Measurements from ENCODE around the gene GLT8D1.

GLT8D1 gene

DNA sequence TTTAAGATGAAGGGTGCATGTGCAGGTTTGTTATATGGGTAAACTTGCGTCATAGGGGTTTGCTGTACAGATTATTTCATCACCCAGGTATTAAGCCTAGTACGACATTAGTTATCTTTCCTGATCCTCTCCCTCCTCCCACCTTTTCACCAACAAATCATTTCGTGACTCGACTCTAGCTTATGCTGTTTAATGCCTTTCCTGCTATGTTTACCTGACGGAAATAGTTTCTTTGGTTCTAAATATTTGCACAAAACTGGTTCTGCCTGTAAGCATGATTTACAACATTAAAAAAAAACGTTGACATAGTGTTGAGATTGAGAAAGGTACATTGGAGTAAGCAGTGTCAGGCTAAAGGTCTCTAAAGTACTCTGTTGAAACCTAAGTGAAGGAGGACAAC is 17.3 kb downstream of the GLT8D1 start:
- H3K36me3 ChIP-seq (ENCODE audit: control insufficient read depth, insufficient read depth, low read length) = peaks cover 32% of the 10 kb centered on the region
- TF ChIP-seq, protein P1, sequence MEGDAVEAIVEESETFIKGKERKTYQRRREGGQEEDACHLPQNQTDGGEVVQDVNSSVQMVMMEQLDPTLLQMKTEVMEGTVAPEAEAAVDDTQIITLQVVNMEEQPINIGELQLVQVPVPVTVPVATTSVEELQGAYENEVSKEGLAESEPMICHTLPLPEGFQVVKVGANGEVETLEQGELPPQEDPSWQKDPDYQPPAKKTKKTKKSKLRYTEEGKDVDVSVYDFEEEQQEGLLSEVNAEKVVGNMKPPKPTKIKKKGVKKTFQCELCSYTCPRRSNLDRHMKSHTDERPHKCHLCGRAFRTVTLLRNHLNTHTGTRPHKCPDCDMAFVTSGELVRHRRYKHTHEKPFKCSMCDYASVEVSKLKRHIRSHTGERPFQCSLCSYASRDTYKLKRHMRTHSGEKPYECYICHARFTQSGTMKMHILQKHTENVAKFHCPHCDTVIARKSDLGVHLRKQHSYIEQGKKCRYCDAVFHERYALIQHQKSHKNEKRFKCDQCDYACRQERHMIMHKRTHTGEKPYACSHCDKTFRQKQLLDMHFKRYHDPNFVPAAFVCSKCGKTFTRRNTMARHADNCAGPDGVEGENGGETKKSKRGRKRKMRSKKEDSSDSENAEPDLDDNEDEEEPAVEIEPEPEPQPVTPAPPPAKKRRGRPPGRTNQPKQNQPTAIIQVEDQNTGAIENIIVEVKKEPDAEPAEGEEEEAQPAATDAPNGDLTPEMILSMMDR (IDR thresholded peaks at IDR 0.05; ENCODE audit: insufficient read depth, low read length, poor library complexity, severe bottlenecking) = no peak
- DNase-seq (ENCODE audit: extremely low read depth, insufficient read length) = no peak
- H3K4me3 ChIP-seq (replicated peaks; ENCODE audit: low read depth, low read length) = no peak overlapping the region
- no peaks in the 10 kb centered on the region for H3K27me3 ChIP-seq (replicated peaks; ENCODE audit: control insufficient read depth, insufficient read depth, low read length)

DNA sequence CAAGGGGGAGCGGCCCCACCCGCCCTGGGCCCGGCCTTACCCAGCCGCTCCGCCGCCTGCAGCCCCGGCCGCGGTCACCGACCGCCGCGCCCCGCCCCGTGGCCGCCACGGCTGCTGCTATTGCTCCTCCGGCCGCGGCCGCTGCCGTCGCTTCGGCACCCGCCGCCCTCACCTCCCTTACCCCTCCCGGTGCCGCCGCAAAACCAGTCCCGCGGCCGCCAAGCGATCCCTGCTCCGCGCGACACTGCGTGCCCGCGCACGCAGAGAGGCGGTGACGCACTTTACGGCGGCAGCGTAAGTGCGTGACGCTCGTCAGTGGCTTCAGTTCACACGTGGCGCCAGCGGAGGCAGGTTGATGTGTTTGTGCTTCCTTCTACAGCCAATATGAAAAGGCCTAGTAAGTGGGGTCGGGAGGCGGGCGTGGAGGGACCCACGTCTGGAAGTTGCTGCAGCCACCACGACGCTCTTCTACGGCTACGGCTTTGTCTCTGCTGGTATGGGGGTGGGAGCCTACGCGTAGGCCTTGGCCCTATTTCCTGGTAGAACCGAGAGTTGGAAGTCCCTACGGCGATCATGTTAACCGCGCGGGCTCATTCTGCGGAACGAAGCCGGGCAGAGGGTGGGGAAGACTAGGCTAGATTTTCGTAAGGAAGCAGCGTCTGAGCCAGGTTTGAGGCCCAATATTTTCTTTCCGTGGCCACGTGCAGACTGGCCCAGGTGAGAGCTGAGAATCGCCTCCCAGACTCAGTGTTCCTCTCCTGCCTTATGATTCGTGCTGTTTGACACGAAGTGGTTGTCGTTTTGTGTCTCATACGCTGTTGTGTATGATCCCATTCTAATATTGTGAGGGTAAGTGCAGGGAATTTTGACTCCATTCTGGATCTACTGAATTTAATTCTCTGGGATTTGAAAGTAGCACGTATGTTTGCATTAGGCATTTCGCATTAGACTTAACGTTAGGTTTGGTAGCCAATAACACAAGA is 19.6 kb downstream of the GLT8D1 start, which contains the start of the genes GNL3 and PBRM1:
GNL3 (plus strand) TSS at position 324 of the 983 bp plus-strand sequence; CDS start at position 385, 61 bp downstream.
PBRM1 (minus strand) TSS at position 205 of the 983 bp plus-strand sequence.
- no peaks in the 10 kb centered on the region for H3K27me3 ChIP-seq (replicated peaks; ENCODE audit: control insufficient read depth, insufficient read depth, low read length)
- H3K36me3 ChIP-seq (ENCODE audit: control insufficient read depth, insufficient read depth, low read length) = peaks cover 21% of the 10 kb centered on the region
- TF ChIP-seq, protein P1 (IDR thresholded peaks at IDR 0.05; ENCODE audit: insufficient read depth, low read length, poor library complexity, severe bottlenecking) = no peak
- peak; percentile 98 for DNase-seq (ENCODE audit: extremely low read depth, insufficient read length)
- H3K4me3 ChIP-seq (replicated peaks; ENCODE audit: low read depth, low read length) = peak within 1 kb of the TSS; percentile 87

DNA sequence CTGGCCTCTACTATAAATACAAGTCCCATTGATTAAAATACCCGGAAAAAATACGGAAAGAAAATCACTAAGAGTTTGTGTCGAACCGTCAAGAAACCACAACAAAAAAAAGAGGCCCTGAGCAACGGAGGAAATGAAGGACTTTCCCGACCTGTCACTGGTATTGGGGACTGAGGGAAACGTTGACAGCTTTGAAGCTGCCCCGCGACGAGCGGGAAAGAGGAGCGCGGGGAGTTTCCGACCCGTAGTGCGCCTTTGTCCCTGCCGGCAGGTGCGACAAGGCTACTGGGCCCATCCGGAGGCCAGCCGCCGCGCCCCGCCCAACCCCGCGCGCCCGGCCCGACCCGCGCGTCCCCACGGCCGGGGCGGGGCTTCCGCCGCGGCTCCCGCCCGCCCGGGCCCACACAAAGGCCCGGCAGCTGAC is 20.3 kb downstream of the GLT8D1 start:
- Histone ChIP-seq H3K36me3 (ENCODE audit: control insufficient read depth, insufficient read depth, low read length) (peaks cover 19% of the 10 kb centered on the region), H3K27me3 (replicated peaks; ENCODE audit: control insufficient read depth, insufficient read depth, low read length) (no peaks in the 10 kb centered on the region), H3K4me3 (replicated peaks; ENCODE audit: low read depth, low read length) (peak overlapping the region; percentile 87)
- TF ChIP-seq, protein P1 (IDR thresholded peaks at IDR 0.05; ENCODE audit: insufficient read depth, low read length, poor library complexity, severe bottlenecking) = no peak
- DNase-seq (ENCODE audit: extremely low read depth, insufficient read length) = peak; percentile 91

DNA sequence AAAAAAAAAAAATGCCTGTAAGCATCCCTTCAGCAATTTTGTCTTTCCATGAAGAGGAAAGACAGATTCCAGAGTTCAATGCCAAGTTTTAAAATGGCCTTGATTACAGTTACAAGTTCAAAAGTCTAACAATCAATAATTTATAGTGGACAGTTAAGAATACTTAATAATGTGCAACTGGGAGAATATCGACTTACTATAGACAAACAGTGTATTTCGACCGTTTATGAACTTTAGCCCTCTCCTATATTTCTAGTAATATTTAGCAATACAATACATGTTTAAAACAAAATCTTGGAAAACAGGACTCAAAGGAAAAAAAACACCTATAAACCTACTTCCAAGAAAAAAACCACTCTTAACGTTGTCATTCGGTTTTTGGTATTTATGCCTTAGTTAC is 21.4 kb downstream of the GLT8D1 start:
- Histone ChIP-seq H3K36me3 (ENCODE audit: control insufficient read depth, insufficient read depth, low read length) (peaks cover 17% of the 10 kb centered on the region), H3K27me3 (replicated peaks; ENCODE audit: control insufficient read depth, insufficient read depth, low read length) (no peaks in the 10 kb centered on the region)

DNA sequence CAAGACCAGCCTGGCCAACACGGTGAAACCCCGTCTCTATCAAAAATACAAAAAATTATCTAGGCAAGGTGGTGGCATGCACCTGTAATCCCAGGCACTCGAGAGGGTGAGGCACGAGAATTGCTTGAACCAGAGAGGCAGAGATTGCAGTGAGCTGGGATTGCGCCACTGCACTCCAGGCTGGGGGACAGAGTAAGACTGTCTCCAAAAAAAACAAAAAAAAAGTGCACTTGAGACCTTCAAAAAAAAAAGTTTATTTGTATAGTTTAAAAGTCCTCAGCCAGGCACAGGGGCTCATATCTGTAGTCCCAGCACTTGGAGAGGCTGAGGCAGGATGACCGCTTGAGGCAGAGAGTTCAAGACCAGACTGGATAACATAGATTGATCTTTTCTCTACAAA is 22.0 kb downstream of the GLT8D1 start:
- Histone ChIP-seq H3K36me3 (ENCODE audit: control insufficient read depth, insufficient read depth, low read length) (peaks cover 13% of the 10 kb centered on the region), H3K27me3 (replicated peaks; ENCODE audit: control insufficient read depth, insufficient read depth, low read length) (no peaks in the 10 kb centered on the region), H3K4me3 (replicated peaks; ENCODE audit: low read depth, low read length) (no peak overlapping the region)
- TF ChIP-seq, protein P1 (IDR thresholded peaks at IDR 0.05; ENCODE audit: insufficient read depth, low read length, poor library complexity, severe bottlenecking) = no peak
- DNase-seq (ENCODE audit: extremely low read depth, insufficient read length) = no peak

More for the DNA sequence above, 21.4 kb downstream of the GLT8D1 start:
- DNase-seq (ENCODE audit: extremely low read depth, insufficient read length) = no peak
- H3K4me3 ChIP-seq (replicated peaks; ENCODE audit: low read depth, low read length) = peak overlapping the region; percentile 76
- TF ChIP-seq, protein P1 (IDR thresholded peaks at IDR 0.05; ENCODE audit: insufficient read depth, low read length, poor library complexity, severe bottlenecking) = no peak

Measured in GM06990 (cell line).